Lower leg skin (tissue), 3 donors: ENCODE measurements around the gene OR52D1.

Source experiments
- CTCF ChIP-seq, 3 donors: fragments of 450-650 bp; IDR thresholded peaks; one replicate each; pipeline ENCODE4 v1.5.1; 2016; ENCODE audit warnings: antibody characterized with exemption in 3 of 3, mild to moderate bottlenecking in 3 of 3, moderate library complexity in 2 of 3
- POLR2A ChIP-seq, 2 donors: fragments of 450-650 bp; IDR thresholded peaks; one replicate each; pipeline ENCODE4 v1.6.1; 2016 to 2017; ENCODE audit warnings: antibody characterized with exemption in 2 of 2, mild to moderate bottlenecking in 1 of 2, moderate library complexity in 1 of 2

GRCh38 chr11:5488798-5489399 is 414 bp downstream of the OR52D1 start:
- no peak for TF ChIP-seq POLR2A (IDR thresholded peaks at IDR 0.05)
- no peak for TF ChIP-seq CTCF (IDR thresholded peaks at IDR 0.05)
